GM18858 (cell line): ENCODE data around the gene OLFML3.

Source experiments
- ATAC-seq: cut with Tn5 transposase; IDR thresholded peaks from one replicate; pipeline ENCODE4 v1.9.1; 2021; ENCODE audit not compliant: unreplicated experiment

The OLFML3 gene, protein sequence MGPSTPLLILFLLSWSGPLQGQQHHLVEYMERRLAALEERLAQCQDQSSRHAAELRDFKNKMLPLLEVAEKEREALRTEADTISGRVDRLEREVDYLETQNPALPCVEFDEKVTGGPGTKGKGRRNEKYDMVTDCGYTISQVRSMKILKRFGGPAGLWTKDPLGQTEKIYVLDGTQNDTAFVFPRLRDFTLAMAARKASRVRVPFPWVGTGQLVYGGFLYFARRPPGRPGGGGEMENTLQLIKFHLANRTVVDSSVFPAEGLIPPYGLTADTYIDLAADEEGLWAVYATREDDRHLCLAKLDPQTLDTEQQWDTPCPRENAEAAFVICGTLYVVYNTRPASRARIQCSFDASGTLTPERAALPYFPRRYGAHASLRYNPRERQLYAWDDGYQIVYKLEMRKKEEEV

GRCh38 chr1:113978863-113979702 lies at the start of gene OLFML3:
TSS of gene OLFML3 (plus strand) at chr1:113979474. CDS start at chr1:113979517, 43 bp downstream.
- no peak for ATAC-seq

- peak; percentile 15 for ATAC-seq
These were observed 49.4 kb upstream of the OLFML3 start for GRCh38 chr1:113929750-113930498.

GRCh38 chr1:113930499-113931161 lies 48.6 kb upstream of the OLFML3 start:
- peak; percentile 35 for ATAC-seq

- ATAC-seq, result no peak
These were observed 47.8 kb upstream of the OLFML3 start for GRCh38 chr1:113931451-113931851.

- no peak for ATAC-seq
These were observed 45.3 kb upstream of the OLFML3 start for GRCh38 chr1:113934006-113934405.

DNA sequence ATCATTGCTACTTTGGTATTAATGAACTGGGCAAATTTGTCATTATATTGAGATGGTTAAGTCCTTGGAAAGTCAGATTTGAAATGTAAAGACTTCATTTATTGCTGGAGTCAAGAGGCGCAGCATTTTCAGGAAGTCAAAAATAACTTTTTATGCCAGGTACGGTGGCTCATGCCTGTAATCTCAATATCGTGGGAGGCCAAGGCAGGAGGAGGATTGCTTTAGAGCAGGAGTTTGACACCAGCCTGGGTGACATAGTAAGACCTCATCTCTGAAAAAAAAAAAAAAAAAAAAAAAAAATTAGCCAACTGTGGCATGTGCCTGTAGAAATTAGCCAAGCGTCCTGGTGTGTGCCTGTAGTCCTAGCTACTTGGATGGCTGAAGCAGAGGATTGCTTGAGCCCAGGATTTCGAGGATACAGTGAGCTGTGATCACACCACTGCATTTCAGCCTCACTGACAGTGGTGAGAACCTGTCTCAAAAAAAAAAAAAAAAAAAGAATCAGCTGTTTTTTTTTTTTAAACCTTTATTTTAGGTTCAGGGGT lies 44.7 kb upstream of the OLFML3 start:
- ATAC-seq, result no peak

DNA sequence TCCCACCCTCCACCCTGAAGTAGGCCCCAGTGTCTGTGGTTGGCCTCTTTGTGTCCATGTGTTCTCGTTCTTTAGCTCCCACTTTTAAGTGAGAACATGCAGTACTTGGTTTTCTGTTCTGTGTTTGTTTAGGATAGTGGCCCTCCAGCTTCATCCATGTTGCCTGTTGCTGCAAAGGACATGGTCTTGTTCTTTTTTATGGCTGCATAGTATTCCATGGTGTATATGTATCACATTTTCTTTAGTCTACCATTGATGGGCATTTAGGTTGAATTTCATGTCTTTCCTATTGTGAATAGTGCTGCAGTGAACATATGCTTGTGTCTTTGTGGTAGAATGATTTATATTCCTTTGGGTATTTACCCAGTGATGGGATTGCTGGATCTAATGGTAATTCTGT lies 44.1 kb upstream of the OLFML3 start:
- ATAC-seq, result no peak

DNA sequence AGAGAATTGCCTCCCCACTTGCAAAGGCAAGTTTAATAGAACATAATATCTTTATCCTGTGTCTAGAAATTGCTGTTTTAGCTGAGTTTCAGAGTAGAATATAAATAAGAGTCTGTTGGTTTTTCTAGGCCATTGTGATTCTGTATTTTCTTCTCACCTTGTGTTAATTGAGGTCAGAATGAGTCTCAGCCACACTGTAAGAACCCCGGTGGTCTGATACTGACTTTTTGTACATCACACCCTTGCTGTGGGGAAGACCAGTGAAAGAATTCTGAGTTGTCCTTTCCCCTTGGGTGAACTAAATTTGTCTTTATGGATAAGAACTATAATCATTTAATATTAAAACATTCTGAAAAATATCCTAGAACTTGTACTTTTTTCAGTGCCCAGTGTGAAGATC lies 43.3 kb upstream of the OLFML3 start:
- no peak for ATAC-seq

GRCh38 chr1:113937146-113937545 lies 42.1 kb upstream of the OLFML3 start:
- no peak for ATAC-seq

- no peak for ATAC-seq
These were observed 41.1 kb upstream of the OLFML3 start for GRCh38 chr1:113938192-113938591.

DNA sequence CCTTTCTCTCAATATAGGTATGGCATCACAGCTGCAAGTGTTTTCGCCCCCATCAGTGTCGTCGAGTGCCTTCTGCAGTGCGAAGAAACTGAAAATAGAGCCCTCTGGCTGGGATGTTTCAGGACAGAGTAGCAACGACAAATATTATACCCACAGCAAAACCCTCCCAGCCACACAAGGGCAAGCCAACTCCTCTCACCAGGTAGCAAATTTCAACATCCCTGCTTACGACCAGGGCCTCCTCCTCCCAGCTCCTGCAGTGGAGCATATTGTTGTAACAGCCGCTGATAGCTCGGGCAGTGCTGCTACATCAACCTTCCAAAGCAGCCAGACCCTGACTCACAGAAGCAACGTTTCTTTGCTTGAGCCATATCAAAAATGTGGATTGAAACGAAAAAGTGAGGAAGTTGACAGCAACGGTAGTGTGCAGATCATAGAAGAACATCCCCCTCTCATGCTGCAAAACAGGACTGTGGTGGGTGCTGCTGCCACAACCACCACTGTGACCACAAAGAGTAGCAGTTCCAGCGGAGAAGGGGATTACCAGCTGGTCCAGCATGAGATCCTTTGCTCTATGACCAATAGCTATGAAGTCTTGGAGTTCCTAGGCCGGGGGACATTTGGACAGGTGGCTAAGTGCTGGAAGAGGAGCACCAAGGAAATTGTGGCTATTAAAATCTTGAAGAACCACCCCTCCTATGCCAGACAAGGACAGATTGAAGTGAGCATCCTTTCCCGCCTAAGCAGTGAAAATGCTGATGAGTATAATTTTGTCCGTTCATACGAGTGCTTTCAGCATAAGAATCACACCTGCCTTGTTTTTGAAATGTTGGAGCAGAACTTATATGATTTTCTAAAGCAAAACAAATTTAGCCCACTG lies 38.7 kb upstream of the OLFML3 start:
- ATAC-seq, result no peak

DNA sequence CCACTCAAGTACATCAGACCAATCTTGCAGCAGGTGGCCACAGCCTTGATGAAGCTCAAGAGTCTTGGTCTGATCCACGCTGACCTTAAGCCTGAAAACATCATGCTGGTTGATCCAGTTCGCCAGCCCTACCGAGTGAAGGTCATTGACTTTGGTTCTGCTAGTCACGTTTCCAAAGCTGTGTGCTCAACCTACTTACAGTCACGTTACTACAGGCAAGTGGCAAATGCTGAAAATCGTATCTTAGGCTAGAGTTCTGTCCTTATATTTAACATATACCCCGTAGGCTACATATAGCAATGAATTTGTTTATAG lies 38.1 kb upstream of the OLFML3 start:
- ATAC-seq, result no peak

DNA sequence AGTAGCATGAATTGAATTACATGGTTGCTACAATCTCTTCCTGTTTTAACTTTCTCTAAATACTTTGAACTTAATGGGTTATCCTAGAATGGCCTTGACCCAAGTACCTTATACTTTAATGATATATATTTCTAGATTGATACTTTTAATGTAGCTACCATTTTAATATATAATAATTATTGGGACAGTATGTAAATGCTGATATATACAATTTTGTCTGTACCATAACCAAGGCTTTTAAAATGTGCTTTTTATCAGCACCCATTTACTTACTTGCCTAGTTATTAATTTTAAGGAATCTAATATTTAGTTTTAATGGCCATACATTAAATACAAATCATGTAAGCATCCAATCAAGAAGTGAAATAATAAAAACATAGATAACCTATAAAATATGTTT lies 36.7 kb upstream of the OLFML3 start:
- no peak for ATAC-seq

- no peak for ATAC-seq
These were observed 36.1 kb upstream of the OLFML3 start for GRCh38 chr1:113943028-113943811.

DNA sequence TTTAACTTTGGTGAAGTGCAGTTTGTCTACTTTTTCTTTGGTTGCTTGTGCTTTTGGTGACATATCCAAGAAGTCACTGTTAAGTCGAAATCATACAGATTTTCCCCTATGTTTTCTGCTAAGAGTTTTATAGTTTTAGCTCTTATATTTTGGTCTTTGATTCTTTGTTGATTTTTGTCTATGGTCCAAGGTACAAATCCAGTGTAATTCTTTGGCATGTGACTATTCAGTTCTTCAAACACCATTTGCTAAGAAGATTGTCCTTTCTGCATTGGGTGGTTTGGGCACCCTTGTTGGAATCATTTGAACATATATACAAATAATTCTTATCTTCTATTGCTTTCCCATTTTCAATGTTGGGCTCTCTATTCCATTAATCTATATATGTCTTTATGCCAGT lies 33.9 kb upstream of the OLFML3 start:
- no peak for ATAC-seq

- ATAC-seq, result no peak
These were observed 33.2 kb upstream of the OLFML3 start for GRCh38 chr1:113946112-113946511.

- ATAC-seq, result no peak
These were observed 32.4 kb upstream of the OLFML3 start for GRCh38 chr1:113946678-113947387.

GRCh38 chr1:113947388-113948107 lies 31.7 kb upstream of the OLFML3 start:
- ATAC-seq, result no peak
